Fibroblast of the aortic adventitia (primary cell): ENCODE measurements around the gene TNNT3. TPM values are rescaled to one million over a fixed set of nuclear protein-coding genes. Genes with fewer than 3 reads are reported as not detected.
"Not testable (repeated sequence)": the region's sequence is repeated elsewhere in the genome, so short reads cannot be mapped to it uniquely, and the experiment has no call there.

Experiments used
- DNase-seq: peaks from one replicate; pipeline ENCODE4 v3.0.0-alpha.2; 2010; ENCODE audit warnings: low read depth
- H3K4me3 ChIP-seq: 2 replicates; pipeline ENCODE4 v1.5.1; 2011; ENCODE audit warnings: low read depth, mild to moderate bottlenecking, control low read depth, low read length, moderate library complexity
- total RNA-seq: library from RNA; depleted of rRNA; stranded (reverse); fragments of >200 nt; gene quantifications from 2 replicates; pipeline ENCODE4 v1.2.3, GENCODE V29; 2012; ENCODE audit warnings: low replicate concordance
- TF ChIP-seq, protein P1 (sequence below): IDR thresholded peaks from 2 replicates; pipeline ENCODE4 v1.5.1; 2011; ENCODE audit warnings: mild to moderate bottlenecking, low read length, control low read depth, inconsistent platforms; ENCODE audit not compliant: insufficient read depth

The TNNT3 gene
- total RNA-seq, 1 donor: 0.81 TPM

GRCh38 chr11:1938343-1939005 is 19.0 kb downstream of the TNNT3 start:
- H3K4me3 ChIP-seq: no peak overlapping the region
- no peak for DNase-seq
- TF ChIP-seq, protein P1, sequence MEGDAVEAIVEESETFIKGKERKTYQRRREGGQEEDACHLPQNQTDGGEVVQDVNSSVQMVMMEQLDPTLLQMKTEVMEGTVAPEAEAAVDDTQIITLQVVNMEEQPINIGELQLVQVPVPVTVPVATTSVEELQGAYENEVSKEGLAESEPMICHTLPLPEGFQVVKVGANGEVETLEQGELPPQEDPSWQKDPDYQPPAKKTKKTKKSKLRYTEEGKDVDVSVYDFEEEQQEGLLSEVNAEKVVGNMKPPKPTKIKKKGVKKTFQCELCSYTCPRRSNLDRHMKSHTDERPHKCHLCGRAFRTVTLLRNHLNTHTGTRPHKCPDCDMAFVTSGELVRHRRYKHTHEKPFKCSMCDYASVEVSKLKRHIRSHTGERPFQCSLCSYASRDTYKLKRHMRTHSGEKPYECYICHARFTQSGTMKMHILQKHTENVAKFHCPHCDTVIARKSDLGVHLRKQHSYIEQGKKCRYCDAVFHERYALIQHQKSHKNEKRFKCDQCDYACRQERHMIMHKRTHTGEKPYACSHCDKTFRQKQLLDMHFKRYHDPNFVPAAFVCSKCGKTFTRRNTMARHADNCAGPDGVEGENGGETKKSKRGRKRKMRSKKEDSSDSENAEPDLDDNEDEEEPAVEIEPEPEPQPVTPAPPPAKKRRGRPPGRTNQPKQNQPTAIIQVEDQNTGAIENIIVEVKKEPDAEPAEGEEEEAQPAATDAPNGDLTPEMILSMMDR: no peak

DNA sequence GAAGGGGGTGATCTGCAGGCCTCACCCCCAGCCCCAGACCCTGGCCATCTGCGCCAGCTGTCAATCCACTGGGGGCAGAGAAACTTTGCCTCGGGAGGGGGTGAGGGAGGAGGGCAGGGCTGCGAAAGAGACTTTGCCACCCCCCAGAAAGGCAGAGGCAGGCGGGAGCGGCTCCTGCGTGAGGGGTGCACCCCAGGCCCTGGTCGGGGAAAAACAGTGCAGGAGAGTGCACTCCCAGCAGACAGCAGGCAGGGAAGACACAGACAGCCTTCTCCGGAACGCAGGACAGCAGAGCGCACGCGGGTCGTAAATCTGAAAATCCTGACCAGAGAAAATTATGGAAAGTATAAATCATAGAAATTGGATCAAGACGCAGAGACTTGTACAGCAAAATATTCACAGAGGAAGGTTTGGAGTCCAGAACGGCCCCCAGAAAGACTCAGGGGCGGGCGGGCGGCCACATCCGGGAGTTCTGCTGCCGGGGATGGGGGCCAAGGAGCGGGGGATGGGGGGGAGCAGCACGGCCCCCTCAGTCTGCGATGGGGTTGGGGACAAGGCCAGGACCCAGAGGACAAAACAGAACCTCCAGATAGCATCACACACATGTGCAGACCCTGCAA is 19.6 kb downstream of the TNNT3 start:
- no peak for DNase-seq
- no peak overlapping the region for H3K4me3 ChIP-seq
- TF ChIP-seq, protein P1: no peak

GRCh38 chr11:1939788-1940187 is 20.3 kb downstream of the TNNT3 start:
- not testable (repeated sequence) for H3K4me3 ChIP-seq
- DNase-seq: peak; percentile 25

GRCh38 chr11:1942558-1943260 is 23.2 kb downstream of the TNNT3 start:
- TF ChIP-seq, protein P1: no peak
- no peak overlapping the region for H3K4me3 ChIP-seq
- no peak for DNase-seq

GRCh38 chr11:1943576-1943975 is 24.1 kb downstream of the TNNT3 start:
- DNase-seq: no peak
- TF ChIP-seq, protein P1: no peak
- no peak overlapping the region for H3K4me3 ChIP-seq

DNA sequence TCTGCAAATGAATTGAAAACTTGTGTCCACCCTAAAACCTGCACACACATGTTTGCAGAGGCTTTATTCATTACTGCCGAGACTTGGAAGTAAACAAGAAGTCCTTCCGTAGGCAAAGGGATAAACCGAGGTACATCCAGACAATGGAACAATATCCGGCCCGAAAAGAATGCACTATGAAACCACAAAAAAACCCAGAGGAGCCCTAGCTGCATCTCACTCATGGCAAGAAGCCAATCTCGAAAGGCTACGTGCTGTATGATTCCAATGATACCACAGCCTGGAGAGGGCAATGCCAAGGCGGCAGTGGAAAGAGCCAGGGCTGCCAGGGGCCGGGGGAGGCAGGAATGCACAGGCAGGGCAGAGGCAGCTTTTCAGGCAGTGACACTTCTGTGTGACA is 24.5 kb downstream of the TNNT3 start:
- TF ChIP-seq, protein P1: no peak
- no peak overlapping the region for H3K4me3 ChIP-seq
- DNase-seq: peak; percentile 32

- TF ChIP-seq, protein P1: no peak
- no peak within 1 kb of the TSS for H3K4me3 ChIP-seq
- no peak for DNase-seq
Measured at GRCh38 chr11:1946812-1947484, 27.4 kb downstream of the TNNT3 start, which contains the start of gene MRPL23. MRPL23 (plus strand) TSS chr11:1947332; CDS start chr11:1947363, 31 bp downstream.
